HEK293 (cell line): Measurements from ENCODE around the gene OPN5.

Source experiments
- CTCF ChIA-PET: fragments of 350-600 bp; formaldehyde crosslinking; extraction: SDS; loops from one replicate; lab custom pipeline; 2021; ENCODE audit warnings: antibody characterized with exemption; lab: Yijun Ruan, JAX
- POLR2A ChIA-PET: fragments of 300-600 bp; formaldehyde crosslinking; extraction: SDS; loops from one replicate; lab custom pipeline; 2020; ENCODE audit warnings: antibody characterized with exemption, inconsistent platforms; lab: Yijun Ruan, JAX
- H3K27ac ChIP-seq: fragments of 200-500 bp; sonication (Bioruptor generic); 2 replicates; pipeline ENCODE4 v1.5.1; 2014; ENCODE audit warnings: low read depth, low read length, control low read depth, inconsistent platforms; ENCODE audit errors: extremely low read depth
- H3K36me3 ChIP-seq, 2 experiments: fragments of 200-500 bp in 1 of 2; sonication (Bioruptor generic) in 1 of 2; 1 replicate in 1 of 2; 2 replicates in 1 of 2; pipeline ENCODE4 v1.5.1; 2014 to 2017; ENCODE audit warnings: inconsistent platforms in 2 of 2, low read length in 2 of 2; ENCODE audit not compliant: control insufficient read depth in 2 of 2, insufficient read depth in 1 of 2
- H3K4me1 ChIP-seq: fragments of 200-500 bp; sonication (Bioruptor generic); 2 replicates; pipeline ENCODE4 v1.5.1; 2014; ENCODE audit warnings: mild to moderate bottlenecking, low read length, inconsistent platforms; ENCODE audit not compliant: control insufficient read depth, insufficient read depth
- H3K4me3 ChIP-seq: 2 replicates; pipeline ENCODE4 v1.5.1; 2011; ENCODE audit warnings: low read depth, mild to moderate bottlenecking, control low read depth, low read length, moderate library complexity
- H3K9me3 ChIP-seq: fragments of 200-500 bp; sonication (Bioruptor generic); 2 replicates; pipeline ENCODE4 v1.5.1; 2014; ENCODE audit warnings: low read depth, low read length, inconsistent platforms; ENCODE audit not compliant: control insufficient read depth, insufficient read depth
- BCL11B ChIP-seq: fragments of 450-650 bp; formaldehyde crosslinking; IDR thresholded peaks from 2 replicates; pipeline ENCODE4 v1.5.1; 2016; ENCODE audit warnings: low read depth, missing biosample characterization, missing genetic modification characterization
- YY2 ChIP-seq: fragments of 450-650 bp; formaldehyde crosslinking; IDR thresholded peaks from 2 replicates; pipeline ENCODE4 v1.5.1; 2016; ENCODE audit warnings: missing biosample characterization, missing genetic modification characterization
- ZNF114 ChIP-seq: fragments of 450-650 bp; formaldehyde crosslinking; IDR thresholded peaks from 2 replicates; pipeline ENCODE4 v1.5.0; 2017; ENCODE audit warnings: missing biosample characterization, missing genetic modification characterization
- ZNF133 ChIP-seq: fragments of 450-650 bp; formaldehyde crosslinking; IDR thresholded peaks from 2 replicates; pipeline ENCODE4 v1.5.1; 2016; ENCODE audit warnings: missing biosample characterization, missing genetic modification characterization
- ZNF174 ChIP-seq: fragments of 450-650 bp; formaldehyde crosslinking; IDR thresholded peaks from 2 replicates; pipeline ENCODE4 v1.5.0; 2017; ENCODE audit warnings: missing biosample characterization, mild to moderate bottlenecking, missing genetic modification characterization
- ZNF350 ChIP-seq: fragments of 450-650 bp; formaldehyde crosslinking; IDR thresholded peaks from 2 replicates; pipeline ENCODE4 v1.5.0; 2017; ENCODE audit warnings: missing biosample characterization, mild to moderate bottlenecking, missing genetic modification characterization
- ZNF426 ChIP-seq: fragments of 450-650 bp; formaldehyde crosslinking; IDR thresholded peaks from 2 replicates; pipeline ENCODE4 v1.5.1; 2017; ENCODE audit warnings: missing biosample characterization, missing genetic modification characterization, mild to moderate bottlenecking, inconsistent platforms, moderate library complexity
- ZNF433 ChIP-seq: fragments of 450-650 bp; formaldehyde crosslinking; IDR thresholded peaks from 2 replicates; pipeline ENCODE4 v1.5.1; 2016; ENCODE audit warnings: missing biosample characterization, missing genetic modification characterization, low read depth
- ZNF473 ChIP-seq: fragments of 450-650 bp; formaldehyde crosslinking; IDR thresholded peaks from 2 replicates; pipeline ENCODE4 v1.5.1; 2017; ENCODE audit warnings: missing biosample characterization, missing genetic modification characterization
- ZNF529 ChIP-seq: fragments of 450-650 bp; formaldehyde crosslinking; IDR thresholded peaks from 2 replicates; pipeline ENCODE4 v1.5.1; 2017; ENCODE audit warnings: missing genetic modification characterization, missing biosample characterization; ENCODE audit not compliant: insufficient replicate concordance
- ZNF558 ChIP-seq: fragments of 450-650 bp; formaldehyde crosslinking; IDR thresholded peaks from 2 replicates; pipeline ENCODE4 v1.5.1; 2016; ENCODE audit warnings: missing biosample characterization, missing genetic modification characterization
- ZNF624 ChIP-seq: fragments of 450-650 bp; formaldehyde crosslinking; IDR thresholded peaks from 2 replicates; pipeline ENCODE4 v1.5.1; 2017; ENCODE audit warnings: missing biosample characterization, missing genetic modification characterization
- ZNF654 ChIP-seq: fragments of 450-650 bp; formaldehyde crosslinking; IDR thresholded peaks from 2 replicates; pipeline ENCODE4 v1.5.1; 2016; ENCODE audit warnings: low read depth, missing biosample characterization, missing genetic modification characterization
- ZNF670 ChIP-seq: fragments of 450-650 bp; formaldehyde crosslinking; IDR thresholded peaks from 2 replicates; pipeline ENCODE4 v1.5.1; 2016; ENCODE audit warnings: missing biosample characterization, missing genetic modification characterization, low read depth
- ZNF76 ChIP-seq: fragments of 450-650 bp; formaldehyde crosslinking; IDR thresholded peaks from 2 replicates; pipeline ENCODE4; 2016; ENCODE audit warnings: low read depth, missing biosample characterization, missing genetic modification characterization, borderline replicate concordance
- ZSCAN16 ChIP-seq: fragments of 450-650 bp; formaldehyde crosslinking; IDR thresholded peaks from 2 replicates; pipeline ENCODE4 v1.5.1; 2016; ENCODE audit warnings: missing biosample characterization, missing genetic modification characterization
- TF ChIP-seq, protein P1 (sequence below): fragments of 450-650 bp; formaldehyde crosslinking; IDR thresholded peaks from 2 replicates; pipeline ENCODE4 v1.5.1; 2016; ENCODE audit warnings: missing biosample characterization, missing genetic modification characterization
- TF ChIP-seq, protein P2 (sequence below): fragments of 450-650 bp; formaldehyde crosslinking; IDR thresholded peaks from 2 replicates; pipeline ENCODE4 v1.5.1; 2016; ENCODE audit warnings: missing biosample characterization, missing genetic modification characterization
- TF ChIP-seq, protein P3 (sequence below): fragments of 450-650 bp; formaldehyde crosslinking; IDR thresholded peaks from 2 replicates; pipeline ENCODE4 v1.5.1; 2016; ENCODE audit warnings: missing biosample characterization, missing genetic modification characterization
- TF ChIP-seq, protein P4 (sequence below): fragments of 450-650 bp; formaldehyde crosslinking; IDR thresholded peaks from 2 replicates; pipeline ENCODE4 v1.5.1; 2016; ENCODE audit warnings: missing biosample characterization, missing genetic modification characterization
- TF ChIP-seq, protein P5 (sequence below): fragments of 450-650 bp; formaldehyde crosslinking; IDR thresholded peaks from 2 replicates; pipeline ENCODE4 v1.5.1; 2017; ENCODE audit warnings: missing biosample characterization, missing genetic modification characterization

OPN5 gene

DNA sequence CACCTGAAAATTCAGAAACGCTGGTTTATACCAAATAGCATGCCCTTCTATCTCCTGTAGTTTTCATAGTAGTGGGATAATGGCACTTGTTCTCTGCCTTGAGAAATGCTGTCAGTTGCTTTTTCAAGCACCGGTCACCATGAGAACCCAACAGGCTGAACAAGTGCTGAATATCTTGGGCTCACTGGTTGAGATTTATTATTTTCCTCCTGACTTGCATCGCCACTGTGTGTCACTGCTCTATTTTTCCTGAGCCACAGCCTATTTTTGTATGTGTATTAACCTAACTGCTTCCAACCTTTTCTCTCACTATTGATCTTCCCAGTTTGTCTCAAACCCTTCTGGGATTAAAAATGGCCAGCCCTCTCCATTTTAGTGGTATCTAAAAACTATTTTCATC lies 71.9 kb downstream of the OPN5 start (continued):
- TF ChIP-seq ZNF426 (tag by site-specific recombination) (no peak), ZNF350 (tag by site-specific recombination) (no peak)
- TF ChIP-seq, all 188 proteins: peak for 0

DNA sequence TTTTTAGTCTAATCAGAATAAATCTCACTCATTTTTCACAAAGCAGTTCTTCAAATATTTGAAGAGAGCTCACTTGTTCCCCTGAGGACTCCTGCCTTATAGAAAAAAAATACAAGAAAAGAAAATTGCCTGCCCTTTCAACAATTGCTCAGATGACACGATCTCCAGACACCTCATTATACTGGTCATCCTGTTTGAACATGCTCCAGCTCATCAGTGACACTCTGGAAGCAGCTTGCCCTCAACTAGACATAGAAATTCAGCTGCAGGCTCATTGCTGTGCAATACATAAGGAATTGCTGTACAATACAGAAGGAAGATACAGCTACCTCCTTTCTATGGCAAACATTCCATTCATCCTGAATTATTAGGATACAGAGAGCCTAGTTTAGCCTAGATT lies 73.1 kb downstream of the OPN5 start:
- no peak for TF ChIP-seq ZNF624 (tag by site-specific recombination)
- TF ChIP-seq ZNF433 (tag by site-specific recombination), result no peak
- TF ChIP-seq, protein P1, sequence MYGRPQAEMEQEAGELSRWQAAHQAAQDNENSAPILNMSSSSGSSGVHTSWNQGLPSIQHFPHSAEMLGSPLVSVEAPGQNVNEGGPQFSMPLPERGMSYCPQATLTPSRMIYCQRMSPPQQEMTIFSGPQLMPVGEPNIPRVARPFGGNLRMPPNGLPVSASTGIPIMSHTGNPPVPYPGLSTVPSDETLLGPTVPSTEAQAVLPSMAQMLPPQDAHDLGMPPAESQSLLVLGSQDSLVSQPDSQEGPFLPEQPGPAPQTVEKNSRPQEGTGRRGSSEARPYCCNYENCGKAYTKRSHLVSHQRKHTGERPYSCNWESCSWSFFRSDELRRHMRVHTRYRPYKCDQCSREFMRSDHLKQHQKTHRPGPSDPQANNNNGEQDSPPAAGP (tag by site-specific recombination), result no peak
- TF ChIP-seq ZNF473 (tag by site-specific recombination), result no peak
- TF ChIP-seq ZNF654 (tag by site-specific recombination), result no peak
- TF ChIP-seq ZNF133, result no peak
- TF ChIP-seq, protein P2, sequence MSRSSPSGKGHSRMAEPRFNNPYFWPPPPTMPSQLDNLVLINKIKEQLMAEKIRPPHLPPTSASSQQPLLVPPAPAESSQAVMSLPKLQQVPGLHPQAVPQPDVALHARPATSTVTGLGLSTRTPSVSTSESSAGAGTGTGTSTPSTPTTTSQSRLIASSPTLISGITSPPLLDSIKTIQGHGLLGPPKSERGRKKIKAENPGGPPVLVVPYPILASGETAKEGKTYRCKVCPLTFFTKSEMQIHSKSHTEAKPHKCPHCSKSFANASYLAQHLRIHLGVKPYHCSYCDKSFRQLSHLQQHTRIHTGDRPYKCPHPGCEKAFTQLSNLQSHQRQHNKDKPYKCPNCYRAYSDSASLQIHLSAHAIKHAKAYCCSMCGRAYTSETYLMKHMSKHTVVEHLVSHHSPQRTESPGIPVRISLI (tag by site-specific recombination), result no peak
- no peak for TF ChIP-seq ZNF670 (tag by site-specific recombination)
- no peak for TF ChIP-seq ZSCAN16 (tag by site-specific recombination)
- no peak for TF ChIP-seq YY2 (tag by site-specific recombination)
- no peak for TF ChIP-seq ZNF114
- ChIA-PET POLR2A (no interaction called here), CTCF (interaction anchor here (1.3 kb wide), 1 partner anchor 67 kb away, joined by 4 read pairs; no protein-coding TSS in a partner anchor)
- H3K36me3 ChIP-seq, result no peaks in the 10 kb centered on the region
- no peak overlapping the region for H3K4me3 ChIP-seq
- no peak overlapping the region for H3K27ac ChIP-seq
- H3K4me1 ChIP-seq, result no peaks in the 10 kb centered on the region
- no peaks in the 10 kb centered on the region for H3K9me3 ChIP-seq

DNA sequence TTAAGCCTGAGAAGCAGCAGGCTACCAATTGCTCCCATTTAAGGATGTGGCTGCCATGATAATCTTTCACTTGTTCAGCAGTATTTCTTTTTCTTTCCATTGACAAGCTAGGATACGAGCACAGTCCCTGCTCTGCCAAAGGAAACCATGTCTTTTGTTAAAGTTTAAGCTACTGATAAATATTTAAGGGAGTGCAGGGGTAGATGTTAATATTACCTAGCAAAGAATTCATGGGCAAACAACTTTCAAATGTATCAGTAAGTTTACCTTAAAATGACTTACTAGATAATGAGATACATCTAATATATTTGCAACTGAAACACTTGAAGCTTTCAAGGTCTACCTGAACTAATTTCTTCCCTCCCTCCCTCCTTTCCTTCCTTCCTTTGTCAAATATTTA lies 77.3 kb downstream of the OPN5 start:
- TF ChIP-seq, protein P3, sequence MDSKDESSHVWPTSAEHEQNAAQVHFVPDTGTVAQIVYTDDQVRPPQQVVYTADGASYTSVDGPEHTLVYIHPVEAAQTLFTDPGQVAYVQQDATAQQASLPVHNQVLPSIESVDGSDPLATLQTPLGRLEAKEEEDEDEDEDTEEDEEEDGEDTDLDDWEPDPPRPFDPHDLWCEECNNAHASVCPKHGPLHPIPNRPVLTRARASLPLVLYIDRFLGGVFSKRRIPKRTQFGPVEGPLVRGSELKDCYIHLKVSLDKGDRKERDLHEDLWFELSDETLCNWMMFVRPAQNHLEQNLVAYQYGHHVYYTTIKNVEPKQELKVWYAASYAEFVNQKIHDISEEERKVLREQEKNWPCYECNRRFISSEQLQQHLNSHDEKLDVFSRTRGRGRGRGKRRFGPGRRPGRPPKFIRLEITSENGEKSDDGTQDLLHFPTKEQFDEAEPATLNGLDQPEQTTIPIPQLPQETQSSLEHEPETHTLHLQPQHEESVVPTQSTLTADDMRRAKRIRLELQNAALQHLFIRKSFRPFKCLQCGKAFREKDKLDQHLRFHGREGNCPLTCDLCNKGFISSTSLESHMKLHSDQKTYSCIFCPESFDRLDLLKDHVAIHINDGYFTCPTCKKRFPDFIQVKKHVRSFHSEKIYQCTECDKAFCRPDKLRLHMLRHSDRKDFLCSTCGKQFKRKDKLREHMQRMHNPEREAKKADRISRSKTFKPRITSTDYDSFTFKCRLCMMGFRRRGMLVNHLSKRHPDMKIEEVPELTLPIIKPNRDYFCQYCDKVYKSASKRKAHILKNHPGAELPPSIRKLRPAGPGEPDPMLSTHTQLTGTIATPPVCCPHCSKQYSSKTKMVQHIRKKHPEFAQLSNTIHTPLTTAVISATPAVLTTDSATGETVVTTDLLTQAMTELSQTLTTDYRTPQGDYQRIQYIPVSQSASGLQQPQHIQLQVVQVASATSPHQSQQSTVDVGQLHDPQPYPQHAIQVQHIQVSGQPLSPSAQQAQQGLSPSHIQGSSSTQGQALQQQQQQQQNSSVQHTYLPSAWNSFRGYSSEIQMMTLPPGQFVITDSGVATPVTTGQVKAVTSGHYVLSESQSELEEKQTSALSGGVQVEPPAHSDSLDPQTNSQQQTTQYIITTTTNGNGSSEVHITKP (tag by site-specific recombination), result no peak
- TF ChIP-seq, protein P4, sequence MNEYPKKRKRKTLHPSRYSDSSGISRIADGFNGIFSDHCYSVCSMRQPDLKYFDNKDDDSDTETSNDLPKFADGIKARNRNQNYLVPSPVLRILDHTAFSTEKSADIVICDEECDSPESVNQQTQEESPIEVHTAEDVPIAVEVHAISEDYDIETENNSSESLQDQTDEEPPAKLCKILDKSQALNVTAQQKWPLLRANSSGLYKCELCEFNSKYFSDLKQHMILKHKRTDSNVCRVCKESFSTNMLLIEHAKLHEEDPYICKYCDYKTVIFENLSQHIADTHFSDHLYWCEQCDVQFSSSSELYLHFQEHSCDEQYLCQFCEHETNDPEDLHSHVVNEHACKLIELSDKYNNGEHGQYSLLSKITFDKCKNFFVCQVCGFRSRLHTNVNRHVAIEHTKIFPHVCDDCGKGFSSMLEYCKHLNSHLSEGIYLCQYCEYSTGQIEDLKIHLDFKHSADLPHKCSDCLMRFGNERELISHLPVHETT (tag by site-specific recombination), result no peak
- no peak for TF ChIP-seq ZNF76 (tag by site-specific recombination)
- no peak for TF ChIP-seq ZNF529 (tag by site-specific recombination)
- TF ChIP-seq BCL11B, result no peak
- TF ChIP-seq, protein P5, sequence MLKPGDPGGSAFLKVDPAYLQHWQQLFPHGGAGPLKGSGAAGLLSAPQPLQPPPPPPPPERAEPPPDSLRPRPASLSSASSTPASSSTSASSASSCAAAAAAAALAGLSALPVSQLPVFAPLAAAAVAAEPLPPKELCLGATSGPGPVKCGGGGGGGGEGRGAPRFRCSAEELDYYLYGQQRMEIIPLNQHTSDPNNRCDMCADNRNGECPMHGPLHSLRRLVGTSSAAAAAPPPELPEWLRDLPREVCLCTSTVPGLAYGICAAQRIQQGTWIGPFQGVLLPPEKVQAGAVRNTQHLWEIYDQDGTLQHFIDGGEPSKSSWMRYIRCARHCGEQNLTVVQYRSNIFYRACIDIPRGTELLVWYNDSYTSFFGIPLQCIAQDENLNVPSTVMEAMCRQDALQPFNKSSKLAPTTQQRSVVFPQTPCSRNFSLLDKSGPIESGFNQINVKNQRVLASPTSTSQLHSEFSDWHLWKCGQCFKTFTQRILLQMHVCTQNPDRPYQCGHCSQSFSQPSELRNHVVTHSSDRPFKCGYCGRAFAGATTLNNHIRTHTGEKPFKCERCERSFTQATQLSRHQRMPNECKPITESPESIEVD (tag by site-specific recombination), result no peak
- no peak for TF ChIP-seq ZNF174 (tag by site-specific recombination)
- TF ChIP-seq ZNF558, result no peak
- POLR2A ChIA-PET, result no interaction called here

More for the DNA sequence above, 77.3 kb downstream of the OPN5 start:
- no peak overlapping the region for H3K4me3 ChIP-seq
- no peak overlapping the region for H3K27ac ChIP-seq
- no peaks in the 10 kb centered on the region for H3K36me3 ChIP-seq
- H3K4me1 ChIP-seq, result no peaks in the 10 kb centered on the region
- CTCF ChIA-PET, result interaction anchor here (0.7 to 1.2 kb wide), 2 partner anchors 71 to 79 kb away, joined by 3 to 4 read pairs; no protein-coding TSS in a partner anchor
- no peaks in the 10 kb centered on the region for H3K9me3 ChIP-seq
